Measurements from ENCODE around the gene SIGLEC11. TPM values are rescaled to one million over a fixed set of nuclear protein-coding genes. Genes with fewer than 3 reads are reported as not detected.

SIGLEC11 gene
- total RNA-seq, 1 donor from 2014 or later, result 0.31 TPM

Other genes with a start within 250 kb of the SIGLEC11 start
- gene TSKS, start 197.9 kb downstream of the SIGLEC11 start, total RNA-seq, result 0.31 TPM
- gene AP2A1, start 194.2 kb downstream of the SIGLEC11 start, total RNA-seq, result 49.0 TPM
- 21.7 TPM for gene FUZ, start 147.9 kb downstream of the SIGLEC11 start, total RNA-seq
- gene MED25, start 142.9 kb downstream of the SIGLEC11 start, total RNA-seq, result 12.8 TPM
- gene PTOV1, start 110.0 kb downstream of the SIGLEC11 start, total RNA-seq, result 99.2 TPM
- 24.0 TPM for gene PNKP, start 93.6 kb downstream of the SIGLEC11 start, total RNA-seq
- gene AKT1S1, start 83.8 kb downstream of the SIGLEC11 start, total RNA-seq, result 3.9 TPM
- 6.1 TPM for gene TBC1D17, start 83.5 kb downstream of the SIGLEC11 start, total RNA-seq
- not detected for gene IL4I1, start 64.3 kb downstream of the SIGLEC11 start, total RNA-seq
- gene ATF5, start 32.0 kb downstream of the SIGLEC11 start, total RNA-seq, result 8.6 TPM
- 23.9 TPM for gene NUP62, start 31.7 kb downstream of the SIGLEC11 start, total RNA-seq
- gene VRK3, start 64.2 kb upstream of the SIGLEC11 start, total RNA-seq, result 18.4 TPM
- 11.5 TPM for gene ZNF473, start 64.8 kb upstream of the SIGLEC11 start, total RNA-seq
- gene IZUMO2, start 202.1 kb upstream of the SIGLEC11 start, total RNA-seq, result not detected
- 0.94 TPM for gene MYH14, start 242.4 kb upstream of the SIGLEC11 start, total RNA-seq